Stimulated activated naive CD8-positive, alpha-beta T cell treated with anti-CD3 and anti-CD28 coated beads, Interleukin-15, Interleukin-2, amounts not matched to agents 100 ng/mL and 50 ng/mL, for 24 hours (primary cell): ENCODE measurements around the gene SGCE.

Experiments
- H3K27ac Mint-ChIP-seq: one replicate; pipeline ENCODE4 v1.8.0; 2021; ENCODE audit warnings: mild to moderate bottlenecking, mixed read lengths
- H3K27me3 Mint-ChIP-seq: one replicate; pipeline ENCODE4 v1.8.0; 2021; ENCODE audit warnings: mixed read lengths
- H3K36me3 Mint-ChIP-seq: one replicate; pipeline ENCODE4 v1.8.0; 2021; ENCODE audit warnings: low read depth, mixed read lengths
- H3K4me1 Mint-ChIP-seq: one replicate; pipeline ENCODE4 v1.8.0; 2021; ENCODE audit warnings: low read depth, mixed read lengths
- H3K4me3 Mint-ChIP-seq: one replicate; pipeline ENCODE4 v1.8.0; 2021; ENCODE audit warnings: mild to moderate bottlenecking, mixed read lengths
- H3K9me3 Mint-ChIP-seq: one replicate; pipeline ENCODE4 v1.8.0; 2021; ENCODE audit warnings: mixed read lengths

Gene SGCE

DNA sequence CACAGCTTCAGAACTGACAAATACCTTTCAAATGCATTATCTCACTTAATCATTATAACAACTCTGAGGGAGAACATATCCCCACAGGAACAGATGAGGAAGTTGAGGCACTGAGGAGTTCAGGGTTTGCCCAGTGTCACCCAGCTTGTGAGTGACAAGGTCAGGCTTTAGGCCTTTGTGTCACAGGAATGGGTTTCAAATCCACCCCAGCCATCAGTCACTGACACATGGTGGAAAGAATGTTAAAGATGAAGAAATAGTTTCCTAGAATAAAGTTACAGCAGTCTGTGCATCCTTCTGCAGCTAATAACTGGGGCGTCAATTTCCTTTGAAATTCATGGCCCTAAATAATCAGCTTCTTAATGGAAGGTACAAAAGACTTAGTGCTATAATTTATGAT, 37.8 kb downstream of the SGCE start:
- no peak overlapping the region for H3K4me3 Mint-ChIP-seq
- H3K36me3 Mint-ChIP-seq = no peaks in the 10 kb centered on the region
- no peak overlapping the region for H3K27ac Mint-ChIP-seq
- H3K9me3 Mint-ChIP-seq = no peaks in the 10 kb centered on the region
- peaks cover 12% of the 10 kb centered on the region for H3K4me1 Mint-ChIP-seq
- H3K27me3 Mint-ChIP-seq = peaks cover 9% of the 10 kb centered on the region

DNA sequence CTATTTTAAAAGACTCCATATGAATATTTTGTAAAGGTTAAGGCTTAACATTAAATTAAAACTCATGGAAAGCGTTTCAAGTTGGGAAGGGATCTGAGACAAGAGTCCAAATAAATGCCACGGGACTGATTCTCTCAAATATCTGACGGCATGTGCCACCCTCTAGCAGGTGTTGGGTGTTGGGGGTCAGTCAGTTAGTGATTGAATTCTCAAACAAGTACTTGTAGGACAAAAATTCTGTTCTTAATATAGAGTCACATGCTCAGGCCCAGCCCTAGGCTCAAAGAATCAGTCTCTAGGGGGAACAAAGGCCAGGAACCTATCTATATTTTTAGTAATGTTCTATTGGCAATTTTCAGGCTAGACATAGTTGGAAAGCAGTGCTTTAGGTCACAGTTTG, 39.1 kb downstream of the SGCE start:
- Mint-ChIP-seq H3K4me3 (no peak overlapping the region), H3K9me3 (no peaks in the 10 kb centered on the region), H3K36me3 (no peaks in the 10 kb centered on the region), H3K27me3 (peaks cover 9% of the 10 kb centered on the region), H3K27ac (no peak overlapping the region), H3K4me1 (peaks cover 12% of the 10 kb centered on the region)

- Mint-ChIP-seq H3K27ac (no peak overlapping the region), H3K36me3 (no peaks in the 10 kb centered on the region), H3K9me3 (no peaks in the 10 kb centered on the region), H3K4me1 (peaks cover 3% of the 10 kb centered on the region), H3K4me3 (no peak overlapping the region), H3K27me3 (peaks cover 9% of the 10 kb centered on the region)
Measured at GRCh38 chr7:94615666-94616065, 40.3 kb downstream of the SGCE start.

GRCh38 chr7:94612661-94613060, 43.3 kb downstream of the SGCE start:
- peaks cover 17% of the 10 kb centered on the region for H3K27me3 Mint-ChIP-seq
- H3K4me1 Mint-ChIP-seq = no peaks in the 10 kb centered on the region
- H3K9me3 Mint-ChIP-seq = peaks cover 9% of the 10 kb centered on the region
- no peak overlapping the region for H3K4me3 Mint-ChIP-seq
- H3K27ac Mint-ChIP-seq = no peak overlapping the region
- H3K36me3 Mint-ChIP-seq = no peaks in the 10 kb centered on the region

DNA sequence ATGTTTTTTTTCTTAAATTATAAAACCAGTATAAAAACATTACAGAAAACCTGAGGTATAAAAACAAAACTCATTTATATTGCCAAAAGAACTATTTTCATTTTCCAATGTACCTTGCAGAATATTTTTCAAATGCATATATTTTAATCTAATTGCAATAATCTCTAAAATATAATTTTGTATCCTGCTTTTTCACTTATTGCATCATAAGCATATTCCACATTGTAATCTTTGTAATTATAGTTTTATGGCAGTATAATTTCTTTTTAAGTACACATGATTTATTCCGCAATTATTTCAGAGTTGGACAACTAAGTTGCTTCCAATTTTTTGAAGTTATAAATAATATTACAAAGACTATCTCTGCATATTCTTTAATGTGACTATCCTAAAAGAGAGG, 43.7 kb downstream of the SGCE start:
- Mint-ChIP-seq H3K9me3 (peaks cover 10% of the 10 kb centered on the region), H3K27ac (no peak overlapping the region), H3K4me1 (no peaks in the 10 kb centered on the region), H3K4me3 (no peak overlapping the region), H3K36me3 (no peaks in the 10 kb centered on the region), H3K27me3 (peaks cover 18% of the 10 kb centered on the region)

DNA sequence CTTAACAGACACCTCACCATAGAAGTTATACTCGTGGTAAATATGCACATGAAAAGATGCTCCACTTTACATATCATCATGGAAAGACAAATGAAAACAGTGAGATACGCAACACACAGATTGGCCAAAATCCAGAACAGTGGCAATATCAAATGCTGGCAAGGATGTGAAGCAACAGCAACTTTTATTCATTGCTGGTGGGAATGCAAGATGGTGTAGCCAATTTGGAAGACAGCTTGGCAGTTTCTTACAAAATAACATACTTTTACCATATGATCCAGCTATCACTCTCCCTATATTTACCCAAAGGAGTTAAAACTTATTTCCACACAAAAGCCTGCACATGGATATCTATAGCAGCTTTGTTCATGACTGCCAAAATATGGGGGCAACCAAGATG, 46.4 kb downstream of the SGCE start:
- no peaks in the 10 kb centered on the region for H3K4me1 Mint-ChIP-seq
- H3K4me3 Mint-ChIP-seq = no peak overlapping the region
- no peaks in the 10 kb centered on the region for H3K36me3 Mint-ChIP-seq
- no peak overlapping the region for H3K27ac Mint-ChIP-seq
- peaks cover 21% of the 10 kb centered on the region for H3K27me3 Mint-ChIP-seq
- H3K9me3 Mint-ChIP-seq = peaks cover 15% of the 10 kb centered on the region

GRCh38 chr7:94605031-94605430, 50.9 kb downstream of the SGCE start:
- peaks cover 15% of the 10 kb centered on the region for H3K9me3 Mint-ChIP-seq
- H3K4me1 Mint-ChIP-seq = no peaks in the 10 kb centered on the region
- no peak overlapping the region for H3K4me3 Mint-ChIP-seq
- H3K27me3 Mint-ChIP-seq = peaks cover 15% of the 10 kb centered on the region
- H3K36me3 Mint-ChIP-seq = no peaks in the 10 kb centered on the region
- no peak overlapping the region for H3K27ac Mint-ChIP-seq

- H3K27me3 Mint-ChIP-seq = peaks cover 2% of the 10 kb centered on the region
- no peak overlapping the region for H3K4me3 Mint-ChIP-seq
- H3K9me3 Mint-ChIP-seq = peaks cover 4% of the 10 kb centered on the region
- no peaks in the 10 kb centered on the region for H3K36me3 Mint-ChIP-seq
- H3K27ac Mint-ChIP-seq = no peak overlapping the region
- no peaks in the 10 kb centered on the region for H3K4me1 Mint-ChIP-seq
Measured at GRCh38 chr7:94602181-94602580, 53.8 kb downstream of the SGCE start.

DNA sequence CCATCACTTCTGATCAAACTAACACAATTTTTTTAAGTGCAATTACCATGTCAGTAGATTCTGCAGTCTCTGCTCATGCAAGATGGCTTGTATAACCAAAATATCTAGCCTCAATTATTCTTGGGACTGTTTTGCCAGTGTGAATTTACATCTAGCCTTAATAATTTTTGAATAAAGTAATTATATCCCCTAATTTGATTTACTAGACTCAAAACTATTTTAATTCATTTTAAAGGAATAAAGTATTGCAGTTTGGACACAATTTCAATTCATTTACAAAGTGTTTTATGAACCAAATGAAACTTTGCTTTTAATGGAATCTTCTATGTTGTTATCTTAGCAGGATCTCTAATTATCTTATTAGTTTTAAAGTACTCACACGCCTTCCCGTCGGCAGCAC, 55.7 kb downstream of the SGCE start:
- no peak overlapping the region for H3K4me3 Mint-ChIP-seq
- H3K27me3 Mint-ChIP-seq = no peaks in the 10 kb centered on the region
- peaks cover 8% of the 10 kb centered on the region for H3K4me1 Mint-ChIP-seq
- H3K27ac Mint-ChIP-seq = no peak overlapping the region
- no peaks in the 10 kb centered on the region for H3K36me3 Mint-ChIP-seq
- no peaks in the 10 kb centered on the region for H3K9me3 Mint-ChIP-seq

- no peaks in the 10 kb centered on the region for H3K36me3 Mint-ChIP-seq
- peaks cover 8% of the 10 kb centered on the region for H3K4me1 Mint-ChIP-seq
- H3K9me3 Mint-ChIP-seq = no peaks in the 10 kb centered on the region
- H3K4me3 Mint-ChIP-seq = no peak overlapping the region
- no peak overlapping the region for H3K27ac Mint-ChIP-seq
- H3K27me3 Mint-ChIP-seq = no peaks in the 10 kb centered on the region
Measured at GRCh38 chr7:94595717-94596116, 60.2 kb downstream of the SGCE start.

GRCh38 chr7:94594882-94595281, 61.1 kb downstream of the SGCE start:
- no peaks in the 10 kb centered on the region for H3K9me3 Mint-ChIP-seq
- H3K27ac Mint-ChIP-seq = no peak overlapping the region
- no peak overlapping the region for H3K4me3 Mint-ChIP-seq
- no peaks in the 10 kb centered on the region for H3K27me3 Mint-ChIP-seq
- H3K36me3 Mint-ChIP-seq = peaks cover 5% of the 10 kb centered on the region
- peaks cover 8% of the 10 kb centered on the region for H3K4me1 Mint-ChIP-seq

DNA sequence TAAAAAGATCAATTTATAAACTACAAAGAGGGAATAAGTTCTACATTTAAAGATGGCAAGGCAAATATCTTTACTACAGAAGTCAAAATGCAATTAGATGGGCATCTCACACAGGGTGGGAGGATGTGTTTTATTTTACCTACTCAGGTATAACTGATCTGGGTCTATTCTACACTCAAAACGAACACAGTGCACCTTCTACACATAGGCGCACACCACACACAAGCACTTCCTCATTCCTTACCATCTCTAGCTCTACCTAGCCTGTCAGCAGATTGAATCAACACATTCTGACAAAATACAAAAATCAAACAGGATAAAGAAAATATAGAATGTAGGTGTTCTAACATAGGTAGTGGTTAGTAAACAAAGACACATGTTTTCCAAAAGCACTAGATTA, 64.8 kb downstream of the SGCE start:
- no peaks in the 10 kb centered on the region for H3K27me3 Mint-ChIP-seq
- H3K4me1 Mint-ChIP-seq = peaks cover 6% of the 10 kb centered on the region
- H3K27ac Mint-ChIP-seq = no peak overlapping the region
- H3K4me3 Mint-ChIP-seq = no peak overlapping the region
- no peaks in the 10 kb centered on the region for H3K9me3 Mint-ChIP-seq
- H3K36me3 Mint-ChIP-seq = peaks cover 5% of the 10 kb centered on the region

GRCh38 chr7:94590526-94591162, 65.3 kb downstream of the SGCE start:
- Mint-ChIP-seq H3K9me3 (no peaks in the 10 kb centered on the region), H3K27ac (no peak overlapping the region), H3K4me3 (no peak overlapping the region), H3K4me1 (peaks cover 2% of the 10 kb centered on the region), H3K36me3 (peaks cover 5% of the 10 kb centered on the region), H3K27me3 (no peaks in the 10 kb centered on the region)

GRCh38 chr7:94588075-94588474, 67.9 kb downstream of the SGCE start:
- Mint-ChIP-seq H3K36me3 (peaks cover 5% of the 10 kb centered on the region), H3K4me1 (no peaks in the 10 kb centered on the region), H3K4me3 (no peak overlapping the region), H3K27ac (no peak overlapping the region), H3K9me3 (no peaks in the 10 kb centered on the region), H3K27me3 (no peaks in the 10 kb centered on the region)

DNA sequence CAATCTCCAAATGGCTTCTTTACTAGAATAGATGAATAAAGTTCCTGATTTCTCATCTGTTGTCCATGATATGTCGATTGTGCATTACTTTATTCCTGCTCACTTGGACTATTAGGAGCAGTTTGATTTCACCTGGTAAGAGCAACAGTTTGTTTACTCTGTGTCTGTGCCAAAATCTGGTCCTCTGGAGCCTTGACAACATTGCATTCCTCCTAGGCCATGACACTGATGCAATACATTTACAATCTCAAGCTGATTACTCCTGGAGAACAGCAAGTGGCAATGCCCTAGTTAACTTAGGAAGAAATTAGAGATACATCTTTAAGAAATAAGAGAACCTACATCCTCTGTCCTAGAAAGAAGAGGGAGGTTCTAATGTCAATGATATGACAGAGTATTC, 71.8 kb downstream of the SGCE start:
- no peaks in the 10 kb centered on the region for H3K4me1 Mint-ChIP-seq
- H3K36me3 Mint-ChIP-seq = peaks cover 22% of the 10 kb centered on the region
- H3K27ac Mint-ChIP-seq = no peak overlapping the region
- H3K27me3 Mint-ChIP-seq = no peaks in the 10 kb centered on the region
- H3K4me3 Mint-ChIP-seq = no peak overlapping the region
- peaks cover 6% of the 10 kb centered on the region for H3K9me3 Mint-ChIP-seq

DNA sequence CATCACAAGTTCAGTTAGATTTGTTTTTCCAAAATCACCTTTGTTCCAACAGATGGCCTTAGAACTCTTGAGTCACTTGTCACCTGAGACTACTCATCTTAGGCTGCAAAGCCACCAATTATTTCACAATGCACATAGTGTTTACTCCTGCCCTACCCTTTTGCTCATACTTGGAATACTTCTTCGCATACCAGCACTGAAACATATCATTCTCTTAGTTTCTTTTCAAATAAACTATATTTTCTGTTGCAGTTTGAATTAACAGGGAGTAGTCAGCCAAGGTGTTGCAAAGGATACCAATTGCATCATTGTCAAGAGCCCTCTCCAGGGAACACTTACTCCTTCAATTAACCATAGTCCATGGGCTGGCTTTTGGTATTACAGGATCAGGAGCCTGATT, 75.3 kb downstream of the SGCE start:
- no peaks in the 10 kb centered on the region for H3K27me3 Mint-ChIP-seq
- no peak overlapping the region for H3K4me3 Mint-ChIP-seq
- no peaks in the 10 kb centered on the region for H3K4me1 Mint-ChIP-seq
- no peak overlapping the region for H3K27ac Mint-ChIP-seq
- peaks cover 11% of the 10 kb centered on the region for H3K9me3 Mint-ChIP-seq
- peaks cover 49% of the 10 kb centered on the region for H3K36me3 Mint-ChIP-seq
